ENCODE measurements around the gene ABCB9. TPM values are rescaled to one million over a fixed set of nuclear protein-coding genes. Genes with fewer than 3 reads are reported as not detected.
A peak's percentile ranks its signal among the peaks of the same experiment; 100 is the strongest.

ABCB9 gene
- total RNA-seq, 1 experiment from 2014 or later = 6.3 TPM

- TF ChIP-seq PRDM15 (CRISPR knock-in tag; IDR thresholded peaks at IDR 0.05) (no peak), NR2C2 (CRISPR knock-in tag; IDR thresholded peaks at IDR 0.05) (no peak), MYBL2 (CRISPR knock-in tag; IDR thresholded peaks at IDR 0.05) (no peak), ZNF396 (CRISPR knock-in tag; IDR thresholded peaks at IDR 0.05; ENCODE audit: borderline replicate concordance) (no peak), ZNF232 (CRISPR knock-in tag; IDR thresholded peaks at IDR 0.05) (no peak), FOXP1 (CRISPR knock-in tag; IDR thresholded peaks at IDR 0.05; ENCODE audit: borderline replicate concordance) (no peak)
- TF ChIP-seq, protein P1, sequence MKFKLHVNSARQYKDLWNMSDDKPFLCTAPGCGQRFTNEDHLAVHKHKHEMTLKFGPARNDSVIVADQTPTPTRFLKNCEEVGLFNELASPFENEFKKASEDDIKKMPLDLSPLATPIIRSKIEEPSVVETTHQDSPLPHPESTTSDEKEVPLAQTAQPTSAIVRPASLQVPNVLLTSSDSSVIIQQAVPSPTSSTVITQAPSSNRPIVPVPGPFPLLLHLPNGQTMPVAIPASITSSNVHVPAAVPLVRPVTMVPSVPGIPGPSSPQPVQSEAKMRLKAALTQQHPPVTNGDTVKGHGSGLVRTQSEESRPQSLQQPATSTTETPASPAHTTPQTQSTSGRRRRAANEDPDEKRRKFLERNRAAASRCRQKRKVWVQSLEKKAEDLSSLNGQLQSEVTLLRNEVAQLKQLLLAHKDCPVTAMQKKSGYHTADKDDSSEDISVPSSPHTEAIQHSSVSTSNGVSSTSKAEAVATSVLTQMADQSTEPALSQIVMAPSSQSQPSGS (CRISPR knock-in tag; IDR thresholded peaks at IDR 0.05; ENCODE audit: borderline replicate concordance, low read depth) = no peak
These were observed 74.4 kb downstream of the ABCB9 start (continued) for GRCh38 chr12:122891661-122892525.

- peaks cover 70% of the 10 kb centered on the region for H3K27me3 Mint-ChIP-seq (ENCODE audit: low read depth)
- CTCF ChIA-PET = interaction anchor here (1.9 kb wide), 1 partner anchor 22 kb away, joined by 8 read pairs; no protein-coding TSS in a partner anchor
- H3K27ac Mint-ChIP-seq = no peak overlapping the region
- DNase-seq (ENCODE audit: low spot score) (no peak), ATAC-seq (no peak)
- POLR2A ChIA-PET = no interaction called here
- no peak overlapping the region for H3K4me3 Mint-ChIP-seq
- H3K9me3 Mint-ChIP-seq = no peaks in the 10 kb centered on the region
- no peak for TF ChIP-seq TEAD4 (CRISPR knock-in tag; IDR thresholded peaks at IDR 0.05)
- H3K4me1 Mint-ChIP-seq = peaks cover 68% of the 10 kb centered on the region
- H3K36me3 Mint-ChIP-seq = no peaks in the 10 kb centered on the region
These were observed 76.3 kb downstream of the ABCB9 start for GRCh38 chr12:122889761-122890520.

DNA sequence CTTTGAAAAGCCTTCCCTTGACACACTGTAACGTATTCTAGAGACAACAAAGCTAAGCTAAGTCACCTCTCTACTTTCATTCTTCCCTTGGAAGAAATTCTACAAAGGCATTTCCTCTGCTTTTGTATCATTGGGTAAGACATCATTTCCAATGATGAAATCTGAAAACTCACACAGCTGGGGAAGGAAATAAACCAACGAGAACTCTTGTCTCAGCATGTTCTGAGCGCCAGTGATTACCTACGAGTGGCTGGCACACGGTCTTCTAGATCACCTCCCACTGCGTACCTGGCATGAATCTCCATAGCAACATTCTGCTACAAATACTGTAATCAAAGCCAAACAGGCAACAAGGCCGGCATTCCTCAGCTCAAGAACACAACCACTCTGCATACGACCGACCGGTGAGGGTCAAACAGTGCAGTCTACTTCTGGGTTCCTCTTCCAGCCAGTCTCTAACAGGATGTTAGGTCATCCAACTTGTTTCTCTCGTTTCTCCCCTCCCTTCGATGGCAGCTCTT is 78.0 kb downstream of the ABCB9 start:
- ChIA-PET CTCF (interaction anchor here (0.6 to 1.9 kb wide), 4 partner anchors 16 to 113 kb away, joined by 3 to 8 read pairs (median 3); no protein-coding TSS in a partner anchor), POLR2A (interaction anchor here (0.8 kb wide), 1 partner anchor 15 kb away, joined by 4 read pairs; no protein-coding TSS in a partner anchor)
- Mint-ChIP-seq H3K27ac (no peak overlapping the region; the same call in 1 of the 2 replicates), H3K4me3 (no peak overlapping the region), H3K36me3 (no peaks in the 10 kb centered on the region), H3K9me3 (no peaks in the 10 kb centered on the region), H3K27me3 (ENCODE audit: low read depth) (peaks cover 70% of the 10 kb centered on the region), H3K4me1 (peaks cover 59% of the 10 kb centered on the region)
- DNase-seq (ENCODE audit: low spot score) (peak; percentile 46), ATAC-seq (peak; percentile 71)
- TF ChIP-seq, protein P2, sequence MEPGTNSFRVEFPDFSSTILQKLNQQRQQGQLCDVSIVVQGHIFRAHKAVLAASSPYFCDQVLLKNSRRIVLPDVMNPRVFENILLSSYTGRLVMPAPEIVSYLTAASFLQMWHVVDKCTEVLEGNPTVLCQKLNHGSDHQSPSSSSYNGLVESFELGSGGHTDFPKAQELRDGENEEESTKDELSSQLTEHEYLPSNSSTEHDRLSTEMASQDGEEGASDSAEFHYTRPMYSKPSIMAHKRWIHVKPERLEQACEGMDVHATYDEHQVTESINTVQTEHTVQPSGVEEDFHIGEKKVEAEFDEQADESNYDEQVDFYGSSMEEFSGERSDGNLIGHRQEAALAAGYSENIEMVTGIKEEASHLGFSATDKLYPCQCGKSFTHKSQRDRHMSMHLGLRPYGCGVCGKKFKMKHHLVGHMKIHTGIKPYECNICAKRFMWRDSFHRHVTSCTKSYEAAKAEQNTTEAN (CRISPR knock-in tag; IDR thresholded peaks at IDR 0.05) = no peak
- TF ChIP-seq NFYB (CRISPR knock-in tag; conservative IDR thresholded peaks at IDR 0.05; ENCODE audit: low read depth) (no peak), TEAD4 (CRISPR knock-in tag; IDR thresholded peaks at IDR 0.05) (no peak), ATF1 (CRISPR knock-in tag; IDR thresholded peaks at IDR 0.05) (no peak), AR (CRISPR knock-in tag; IDR thresholded peaks at IDR 0.05) (no peak), ZNF263 (CRISPR knock-in tag; IDR thresholded peaks at IDR 0.05; ENCODE audit: low read depth) (no peak), NFE2L1 (CRISPR knock-in tag; IDR thresholded peaks at IDR 0.05) (no peak), GTF2I (CRISPR knock-in tag; conservative IDR thresholded peaks at IDR 0.05) (no peak), ZNF423 (CRISPR knock-in tag; IDR thresholded peaks at IDR 0.05) (no peak), ZNF396 (CRISPR knock-in tag; IDR thresholded peaks at IDR 0.05; ENCODE audit: borderline replicate concordance) (no peak)
- TF ChIP-seq, protein P3, sequence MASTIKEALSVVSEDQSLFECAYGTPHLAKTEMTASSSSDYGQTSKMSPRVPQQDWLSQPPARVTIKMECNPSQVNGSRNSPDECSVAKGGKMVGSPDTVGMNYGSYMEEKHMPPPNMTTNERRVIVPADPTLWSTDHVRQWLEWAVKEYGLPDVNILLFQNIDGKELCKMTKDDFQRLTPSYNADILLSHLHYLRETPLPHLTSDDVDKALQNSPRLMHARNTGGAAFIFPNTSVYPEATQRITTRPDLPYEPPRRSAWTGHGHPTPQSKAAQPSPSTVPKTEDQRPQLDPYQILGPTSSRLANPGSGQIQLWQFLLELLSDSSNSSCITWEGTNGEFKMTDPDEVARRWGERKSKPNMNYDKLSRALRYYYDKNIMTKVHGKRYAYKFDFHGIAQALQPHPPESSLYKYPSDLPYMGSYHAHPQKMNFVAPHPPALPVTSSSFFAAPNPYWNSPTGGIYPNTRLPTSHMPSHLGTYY (CRISPR knock-in tag; IDR thresholded peaks at IDR 0.05) = no peak
- TF ChIP-seq, protein P4, sequence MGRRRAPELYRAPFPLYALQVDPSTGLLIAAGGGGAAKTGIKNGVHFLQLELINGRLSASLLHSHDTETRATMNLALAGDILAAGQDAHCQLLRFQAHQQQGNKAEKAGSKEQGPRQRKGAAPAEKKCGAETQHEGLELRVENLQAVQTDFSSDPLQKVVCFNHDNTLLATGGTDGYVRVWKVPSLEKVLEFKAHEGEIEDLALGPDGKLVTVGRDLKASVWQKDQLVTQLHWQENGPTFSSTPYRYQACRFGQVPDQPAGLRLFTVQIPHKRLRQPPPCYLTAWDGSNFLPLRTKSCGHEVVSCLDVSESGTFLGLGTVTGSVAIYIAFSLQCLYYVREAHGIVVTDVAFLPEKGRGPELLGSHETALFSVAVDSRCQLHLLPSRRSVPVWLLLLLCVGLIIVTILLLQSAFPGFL (CRISPR knock-in tag; IDR thresholded peaks at IDR 0.05; ENCODE audit: borderline replicate concordance) = no peak
